MM.1S (cell line): ENCODE results near the gene TMEM79.

Experiments used
- EZH2phosphoT487 ChIP-seq: fragments of 300-600 bp; sonication (generic); IDR thresholded peaks from 2 replicates; pipeline ENCODE4 v1.6.1; 2018; ENCODE audit warnings: antibody characterized with exemption, low read length
- TF ChIP-seq, protein P1 (sequence below): fragments of 300-600 bp; sonication (generic); IDR thresholded peaks from 2 replicates; pipeline ENCODE4 v1.5.1; 2016; ENCODE audit warnings: antibody characterized with exemption, low read length, mixed read lengths

DNA sequence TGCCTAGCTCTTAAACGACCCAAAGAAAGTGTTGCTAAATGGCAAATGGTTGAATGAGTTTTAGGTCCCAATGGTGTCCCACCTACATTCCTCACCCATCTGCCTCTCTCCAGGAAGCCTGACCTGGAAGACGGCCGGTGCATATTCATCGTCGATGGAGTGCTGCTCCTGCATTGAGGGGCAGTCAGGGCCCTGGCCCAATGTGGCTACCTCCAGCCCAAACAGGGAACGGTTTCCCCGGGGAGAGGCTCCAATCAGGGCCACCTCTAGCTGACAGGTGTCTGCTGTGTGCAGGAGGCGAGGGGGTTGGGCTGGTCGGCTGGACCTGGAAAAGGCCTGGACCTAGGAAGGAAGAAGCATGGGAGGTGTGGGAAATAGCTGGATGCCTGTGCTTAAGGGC is 9.8 kb downstream of the TMEM79 start:
- TF ChIP-seq, protein P1, sequence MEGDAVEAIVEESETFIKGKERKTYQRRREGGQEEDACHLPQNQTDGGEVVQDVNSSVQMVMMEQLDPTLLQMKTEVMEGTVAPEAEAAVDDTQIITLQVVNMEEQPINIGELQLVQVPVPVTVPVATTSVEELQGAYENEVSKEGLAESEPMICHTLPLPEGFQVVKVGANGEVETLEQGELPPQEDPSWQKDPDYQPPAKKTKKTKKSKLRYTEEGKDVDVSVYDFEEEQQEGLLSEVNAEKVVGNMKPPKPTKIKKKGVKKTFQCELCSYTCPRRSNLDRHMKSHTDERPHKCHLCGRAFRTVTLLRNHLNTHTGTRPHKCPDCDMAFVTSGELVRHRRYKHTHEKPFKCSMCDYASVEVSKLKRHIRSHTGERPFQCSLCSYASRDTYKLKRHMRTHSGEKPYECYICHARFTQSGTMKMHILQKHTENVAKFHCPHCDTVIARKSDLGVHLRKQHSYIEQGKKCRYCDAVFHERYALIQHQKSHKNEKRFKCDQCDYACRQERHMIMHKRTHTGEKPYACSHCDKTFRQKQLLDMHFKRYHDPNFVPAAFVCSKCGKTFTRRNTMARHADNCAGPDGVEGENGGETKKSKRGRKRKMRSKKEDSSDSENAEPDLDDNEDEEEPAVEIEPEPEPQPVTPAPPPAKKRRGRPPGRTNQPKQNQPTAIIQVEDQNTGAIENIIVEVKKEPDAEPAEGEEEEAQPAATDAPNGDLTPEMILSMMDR, result no peak
- no peak for TF ChIP-seq EZH2phosphoT487
